Fibroblast of gingiva (primary cell): ENCODE results near the gene CGB2.
A peak's percentile ranks its signal among the peaks of the same experiment; 100 is the strongest.
"Not testable (repeated sequence)": the region's sequence is repeated elsewhere in the genome, so short reads cannot be mapped to it uniquely, and the experiment has no call there.

Source experiments
- DNase-seq: peaks from one replicate; pipeline ENCODE4 v3.0.0-alpha.2; 2011; ENCODE audit warnings: low read depth

CGB2 gene

GRCh38 chr19:49031642-49032301, at the start of gene CGB2:
CGB2 (plus strand) TSS chr19:49031890; CDS start chr19:49032096, 206 bp downstream.
- DNase-seq = not testable (repeated sequence)

GRCh38 chr19:48982280-48982679, 49.4 kb upstream of the CGB2 start:
- no peak for DNase-seq

DNA sequence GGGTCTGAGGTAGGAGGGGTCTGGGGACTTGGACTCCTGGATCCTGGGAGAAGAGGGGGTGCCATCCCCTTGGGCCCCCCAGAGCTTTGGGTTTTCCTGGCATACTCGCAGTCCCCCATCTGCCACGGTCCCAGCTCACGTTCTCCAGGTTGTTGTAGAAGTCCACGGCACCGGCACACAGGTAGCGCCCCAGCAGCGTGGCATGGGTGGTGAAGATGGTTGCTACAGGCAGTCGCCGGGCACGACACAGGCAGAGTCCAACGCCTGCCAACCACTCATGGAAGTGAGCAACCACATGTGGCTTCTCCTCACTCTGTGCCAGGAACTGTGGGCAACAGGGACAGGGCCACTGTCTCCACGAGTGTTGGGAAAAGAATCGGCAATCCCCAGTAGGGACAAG, 46.0 kb upstream of the CGB2 start:
- no peak for DNase-seq

DNA sequence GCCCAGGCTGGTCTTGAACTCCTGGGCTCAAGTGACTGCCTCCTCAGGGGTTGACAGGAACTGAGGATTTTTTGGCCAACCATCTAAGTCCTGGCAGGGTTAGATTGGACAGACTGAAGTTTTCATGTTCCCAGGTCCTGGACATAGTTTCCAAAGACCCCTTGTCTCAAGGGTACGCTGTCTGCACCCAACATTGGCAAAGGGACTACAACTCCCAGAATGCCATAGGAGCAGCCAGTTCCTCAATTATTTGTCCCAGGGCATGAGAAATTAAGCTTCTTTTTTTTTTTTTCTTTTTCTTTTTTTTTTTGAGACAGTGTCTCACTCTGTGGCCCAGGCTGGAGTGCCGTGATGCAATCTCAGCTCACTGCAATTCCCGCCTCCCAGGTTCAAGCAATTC, 45.5 kb upstream of the CGB2 start:
- no peak for DNase-seq

DNA sequence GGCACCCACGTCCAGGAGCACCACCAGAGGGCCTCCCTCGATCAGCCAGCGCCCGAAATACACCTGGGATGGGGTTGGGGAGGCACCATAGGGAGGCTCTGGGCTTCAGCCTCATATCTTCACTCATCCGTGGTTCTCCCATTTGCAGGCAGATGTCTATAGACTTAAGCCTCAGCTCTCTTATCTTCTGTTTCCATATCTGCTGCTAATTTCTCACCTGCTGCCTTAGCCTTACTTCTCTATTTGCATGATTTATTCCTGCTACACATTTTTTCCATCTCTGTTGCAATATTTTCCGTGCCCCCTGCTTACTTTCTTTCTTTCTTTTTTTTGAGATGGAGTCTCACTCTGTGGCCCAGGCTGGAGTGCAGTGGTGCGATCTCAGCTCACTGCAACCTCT, 44.4 kb upstream of the CGB2 start:
- DNase-seq = no peak

GRCh38 chr19:48988286-48988685, 43.4 kb upstream of the CGB2 start:
- DNase-seq = no peak

- no peak for DNase-seq
Measured at GRCh38 chr19:48988860-48989259, 42.8 kb upstream of the CGB2 start.

DNA sequence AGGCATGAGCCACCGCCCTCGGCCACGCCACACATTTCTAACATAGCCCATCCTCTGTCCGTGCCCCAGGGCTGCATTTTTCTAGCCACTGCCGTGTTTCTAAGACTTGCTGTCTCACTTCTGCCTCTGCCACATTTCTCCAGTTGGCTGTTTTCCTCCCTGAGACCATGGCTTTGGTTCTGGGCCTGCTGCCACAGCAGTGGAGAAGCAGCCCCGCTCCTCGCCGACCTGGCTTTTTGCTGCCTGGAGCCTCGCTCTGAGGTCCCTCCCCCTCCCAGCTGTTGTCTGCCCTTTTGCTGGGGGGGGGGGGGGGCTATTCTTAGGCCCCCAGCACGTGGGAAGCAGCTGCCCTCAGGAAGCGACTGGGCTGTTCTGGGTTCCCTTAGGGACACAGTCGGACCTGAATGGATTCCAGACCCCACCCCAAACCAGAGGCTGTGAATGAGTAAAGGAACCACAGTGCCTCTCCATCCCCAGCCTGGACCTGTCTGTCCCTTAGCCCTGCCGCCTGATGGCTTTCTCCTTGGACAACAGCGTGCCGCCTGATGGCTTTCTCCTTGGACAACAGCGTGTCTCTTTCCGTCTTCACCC, 41.9 kb upstream of the CGB2 start:
- DNase-seq = no peak

DNA sequence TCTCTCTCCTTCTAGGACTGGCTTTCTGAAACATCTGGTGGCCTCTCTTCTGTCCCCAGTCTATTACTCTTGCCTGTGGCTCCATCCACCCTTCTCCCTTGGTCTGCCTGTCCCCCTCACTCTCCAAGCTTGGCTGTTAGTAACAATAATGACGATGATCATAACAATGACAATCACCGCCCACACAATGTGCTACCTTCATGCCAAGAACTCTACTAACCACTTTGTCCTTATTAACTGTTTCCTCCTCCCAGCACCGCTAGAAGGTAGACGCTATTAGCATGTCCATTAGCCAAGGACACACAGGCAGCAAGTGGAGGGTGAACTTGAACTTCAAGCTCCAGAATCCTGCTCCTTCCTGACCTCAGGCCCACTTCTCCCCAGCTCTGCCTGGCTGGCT, 41.3 kb upstream of the CGB2 start:
- DNase-seq = no peak

DNA sequence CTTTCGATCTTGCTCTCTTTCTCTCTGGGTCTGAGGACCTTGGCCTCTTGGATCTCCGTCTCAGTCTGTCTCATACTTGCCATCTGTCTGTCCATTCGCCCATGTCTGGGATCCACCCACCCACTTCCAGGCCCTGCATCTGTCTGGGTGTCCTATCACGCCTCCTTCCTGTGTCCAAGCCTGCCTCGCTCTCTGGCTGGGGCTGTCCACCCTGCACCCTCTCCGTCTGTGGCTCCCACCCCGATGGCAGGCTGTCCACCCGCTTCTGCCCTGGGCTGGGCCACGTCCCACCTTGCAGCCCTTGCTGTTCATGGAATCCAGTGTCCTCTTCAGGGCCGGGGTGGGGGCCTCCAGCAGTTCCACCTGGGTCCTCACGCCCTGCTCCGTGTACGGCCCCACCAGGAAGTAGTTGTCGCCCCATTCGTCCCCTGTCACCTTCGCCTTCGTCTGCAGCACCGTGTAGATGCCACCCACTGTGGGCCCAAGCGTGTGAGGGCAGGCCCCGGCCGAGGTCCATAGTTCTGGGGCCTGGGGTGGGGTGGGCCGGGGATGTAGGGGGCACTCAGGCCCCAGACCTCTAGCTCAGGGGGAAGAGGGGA, 40.6 kb upstream of the CGB2 start:
- DNase-seq = no peak

- DNase-seq = peak; percentile 83
Measured at GRCh38 chr19:48991873-48992580, 39.7 kb upstream of the CGB2 start.

DNA sequence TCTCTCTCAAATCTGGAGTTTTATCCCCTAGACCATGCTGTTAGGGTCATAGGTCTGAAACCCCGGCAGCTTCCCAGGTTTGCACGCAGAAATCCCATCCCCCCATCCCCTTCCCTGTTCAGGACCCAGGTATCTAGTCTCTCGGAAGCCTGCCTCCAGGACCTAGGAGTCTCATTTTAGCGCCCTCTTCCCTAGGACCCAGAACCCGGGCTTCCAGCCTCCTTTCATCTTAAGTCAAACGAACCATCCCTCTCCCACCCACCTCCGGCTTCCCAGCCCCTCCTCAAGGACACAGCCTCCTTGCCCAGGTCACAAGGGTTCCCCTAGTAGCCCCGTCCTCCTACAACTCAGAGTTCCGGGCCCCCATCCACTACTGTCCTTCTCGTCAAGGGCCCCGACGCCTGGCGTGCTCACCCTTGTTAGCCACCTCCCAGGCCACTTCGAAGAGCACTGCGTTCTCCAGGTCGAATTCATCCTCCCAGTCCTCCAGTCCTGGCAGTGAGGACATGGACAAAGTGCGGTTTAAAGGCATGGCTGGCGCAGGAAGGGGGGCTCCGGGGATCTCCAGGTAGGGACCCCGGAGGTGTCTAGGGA, 39.0 kb upstream of the CGB2 start:
- no peak for DNase-seq

DNA sequence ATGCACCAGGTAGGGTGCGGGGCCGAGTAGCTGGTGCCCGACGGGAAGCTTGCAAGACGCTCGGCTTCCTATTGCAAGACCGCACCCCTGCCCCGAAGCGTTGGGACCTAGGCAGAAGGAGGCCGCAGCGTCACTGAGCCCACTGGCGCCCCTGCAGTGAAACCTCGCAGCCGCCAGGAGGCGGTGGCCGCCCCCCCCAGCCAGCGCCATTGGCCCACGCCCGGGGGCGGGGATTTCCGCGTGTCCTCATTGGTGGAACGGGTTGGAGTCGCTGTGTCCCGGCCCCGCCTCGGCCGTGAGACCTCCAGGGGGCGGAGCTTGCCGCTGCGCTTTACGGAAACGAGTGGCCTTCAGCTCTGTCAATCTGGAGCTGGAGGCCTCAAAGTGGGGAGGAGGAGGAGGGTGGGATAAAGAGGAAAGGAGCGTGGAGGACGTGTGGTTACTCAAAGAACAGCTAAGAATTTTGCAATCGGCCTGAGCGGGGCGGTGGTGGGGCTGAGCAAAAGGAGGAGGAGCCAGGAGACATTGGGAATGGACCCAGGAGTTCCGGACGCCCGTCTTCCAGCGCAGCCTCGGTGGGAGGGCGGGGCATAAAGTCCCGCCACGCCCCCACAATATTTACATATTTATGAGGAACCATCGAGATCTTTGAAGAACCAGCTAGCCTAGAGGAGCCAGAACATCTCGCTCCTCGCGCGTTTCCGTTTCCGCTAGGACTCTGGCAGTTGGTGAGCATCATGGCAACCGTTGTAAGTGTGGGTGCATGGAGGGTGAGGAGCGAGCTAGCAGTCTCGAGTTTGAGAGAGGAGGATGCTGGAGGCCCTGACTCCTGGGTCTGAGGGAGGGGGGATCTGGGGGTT, 38.3 kb upstream of the CGB2 start, which contains the start of the genes GYS1 and RUVBL2:
Gene GYS1 (minus strand): TSS at position 135 of the 860 bp plus-strand sequence. CDS start 197 bp downstream, outside the sequence.
Gene RUVBL2 (plus strand): TSS at position 713 of the 860 bp plus-strand sequence. CDS start 25 bp downstream, at position 738.
- peak; percentile 100 for DNase-seq

DNA sequence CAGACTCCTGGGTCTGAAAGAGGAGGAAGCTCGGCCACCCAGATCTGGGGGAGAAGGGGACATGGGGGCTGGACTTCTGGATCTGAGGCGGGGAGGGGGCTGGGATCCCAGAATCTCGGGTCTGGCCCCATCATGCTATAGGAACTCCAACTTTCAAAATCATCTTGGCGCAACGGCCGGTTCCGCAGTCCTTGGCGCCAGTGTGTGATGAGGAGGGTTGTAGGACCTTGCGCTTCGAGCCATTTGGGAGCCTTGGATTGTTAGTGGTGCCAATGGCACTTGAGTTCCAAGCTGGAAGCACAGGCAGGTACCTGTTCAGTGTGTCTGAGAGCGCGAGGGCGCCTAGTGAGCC, 37.7 kb upstream of the CGB2 start:
- DNase-seq = no peak

- no peak for DNase-seq
Measured at GRCh38 chr19:48997972-48998371, 33.7 kb upstream of the CGB2 start.

DNA sequence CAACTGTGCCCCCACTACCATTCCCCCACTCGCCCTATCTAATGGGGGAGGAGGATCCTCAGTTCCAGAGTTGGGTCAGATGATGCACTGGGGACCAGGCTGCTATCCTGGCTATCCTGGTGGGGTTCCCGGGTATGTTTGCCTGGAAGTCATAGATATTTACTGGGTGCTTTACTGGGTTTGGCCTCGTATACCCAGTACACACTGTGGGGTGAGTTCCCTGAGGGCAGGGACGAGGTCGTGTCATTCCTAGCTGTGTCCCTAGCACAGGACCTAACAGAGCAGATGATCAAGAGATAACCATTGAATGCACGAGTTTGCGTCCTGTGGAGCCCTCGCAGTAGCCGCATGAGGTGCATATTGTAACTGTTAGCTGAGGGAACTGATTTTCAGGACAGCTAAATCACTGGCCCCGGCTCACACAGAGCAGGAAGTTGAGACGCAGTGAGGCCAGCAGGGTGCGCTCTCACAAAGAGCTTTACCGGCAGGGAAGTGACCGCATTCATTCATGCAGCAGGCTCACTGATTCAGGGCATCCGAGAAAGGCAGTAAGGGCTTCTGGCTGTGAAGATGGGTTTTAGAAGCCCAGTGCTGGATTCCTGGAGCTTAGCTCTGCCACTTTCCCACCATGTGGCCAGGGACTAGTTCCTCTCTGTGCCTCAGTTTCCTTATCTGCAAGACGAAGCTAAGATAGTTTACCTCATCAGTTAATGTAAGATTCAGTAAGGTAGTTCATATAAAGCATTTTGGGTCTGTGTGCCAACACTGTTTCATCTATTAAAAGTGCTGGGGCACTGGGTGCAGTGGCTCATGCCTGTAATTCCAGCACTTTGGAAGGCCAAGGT, 32.0 kb upstream of the CGB2 start:
- peak; percentile 55 for DNase-seq

DNA sequence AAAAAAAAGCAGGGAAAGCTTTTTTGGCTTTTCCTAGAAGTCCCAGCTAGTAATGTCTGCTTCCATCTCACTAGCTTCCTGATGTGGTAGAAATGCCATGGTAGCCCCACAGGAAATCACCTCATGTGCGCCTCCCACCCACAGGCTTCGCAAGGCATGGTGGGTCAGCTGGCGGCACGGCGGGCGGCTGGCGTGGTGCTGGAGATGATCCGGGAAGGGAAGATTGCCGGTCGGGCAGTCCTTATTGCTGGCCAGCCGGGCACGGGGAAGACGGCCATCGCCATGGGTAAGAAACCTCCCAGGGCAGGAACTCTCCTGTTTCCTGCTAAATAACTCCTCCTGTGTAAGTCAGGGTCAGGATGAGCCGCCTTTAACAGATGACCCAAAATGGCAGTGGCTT, 27.6 kb upstream of the CGB2 start:
- DNase-seq = no peak

GRCh38 chr19:49004964-49005614, 26.6 kb upstream of the CGB2 start:
- no peak for DNase-seq

- DNase-seq = no peak
Measured at GRCh38 chr19:49006905-49007304, 24.8 kb upstream of the CGB2 start.

GRCh38 chr19:49009828-49010227, 21.9 kb upstream of the CGB2 start:
- DNase-seq = no peak
